DOHH2 (cell line): ENCODE measurements around the gene PTGFR.

Experiments used
- CTCF ChIP-seq: fragments of 200-600 bp; sonication (generic); IDR thresholded peaks from one replicate; pipeline ENCODE4 v1.5.1; 2014; ENCODE audit warnings: antibody characterized with exemption, mild to moderate bottlenecking, low read depth, low read length; ENCODE audit not compliant: poor library complexity, severe bottlenecking
- EZH2phosphoT487 ChIP-seq: fragments of 200-600 bp; sonication (generic); IDR thresholded peaks from 2 replicates; pipeline ENCODE4 v1.6.1; 2017; ENCODE audit warnings: borderline replicate concordance, mild to moderate bottlenecking, antibody characterized with exemption, low read length, moderate library complexity, mixed read lengths

GRCh38 chr1:78559680-78560079, 68.9 kb downstream of the PTGFR start:
- no peak for TF ChIP-seq CTCF
- TF ChIP-seq EZH2phosphoT487: no peak
